ENCODE data around the gene POLDIP3.
"Not testable (repeated sequence)": the region's sequence is repeated elsewhere in the genome, so short reads cannot be mapped to it uniquely, and the experiment has no call there.

The POLDIP3 gene

GRCh38 chr22:42585096-42585495, 29.6 kb downstream of the POLDIP3 start:
- no peak for DNase-seq

GRCh38 chr22:42584364-42584940, 30.2 kb downstream of the POLDIP3 start:
- DNase-seq: no peak

- DNase-seq: no peak
Measured at GRCh38 chr22:42582987-42583386, 31.7 kb downstream of the POLDIP3 start.

GRCh38 chr22:42581762-42582716, 32.6 kb downstream of the POLDIP3 start:
- DNase-seq: peak; percentile 85

- DNase-seq: not testable (repeated sequence)
Measured at GRCh38 chr22:42581194-42581761, 33.4 kb downstream of the POLDIP3 start.

GRCh38 chr22:42580040-42580439, 34.6 kb downstream of the POLDIP3 start:
- DNase-seq: not testable (repeated sequence)

- no peak for DNase-seq
Measured at GRCh38 chr22:42577623-42578240, 37.0 kb downstream of the POLDIP3 start.

- DNase-seq: not testable (repeated sequence)
Measured at GRCh38 chr22:42577141-42577540, 37.5 kb downstream of the POLDIP3 start.

- not testable (repeated sequence) for DNase-seq
Measured at GRCh38 chr22:42575996-42576574, 38.6 kb downstream of the POLDIP3 start.

GRCh38 chr22:42574468-42574867, 40.2 kb downstream of the POLDIP3 start:
- not testable (repeated sequence) for DNase-seq

- not testable (repeated sequence) for DNase-seq
Measured at GRCh38 chr22:42574046-42574445, 40.6 kb downstream of the POLDIP3 start.

- DNase-seq: not testable (repeated sequence)
Measured at GRCh38 chr22:42571068-42571467, 43.6 kb downstream of the POLDIP3 start.

GRCh38 chr22:42570580-42570979, 44.1 kb downstream of the POLDIP3 start:
- DNase-seq: not testable (repeated sequence)

- not testable (repeated sequence) for DNase-seq
Measured at GRCh38 chr22:42567950-42568349, 46.7 kb downstream of the POLDIP3 start.

GRCh38 chr22:42565956-42566355, 48.7 kb downstream of the POLDIP3 start:
- DNase-seq: no peak

GRCh38 chr22:42564699-42565098, 50.0 kb downstream of the POLDIP3 start:
- DNase-seq: no peak

- not testable (repeated sequence) for DNase-seq
Measured at GRCh38 chr22:42563943-42564342, 50.7 kb downstream of the POLDIP3 start.

- DNase-seq: no peak
Measured at GRCh38 chr22:42562684-42563083, 52.0 kb downstream of the POLDIP3 start.

GRCh38 chr22:42562279-42562678, 52.4 kb downstream of the POLDIP3 start:
- DNase-seq: no peak

- no peak for DNase-seq
Measured at GRCh38 chr22:42561856-42562255, 52.8 kb downstream of the POLDIP3 start.

- no peak for DNase-seq
Measured at GRCh38 chr22:42560781-42561180, 53.9 kb downstream of the POLDIP3 start.

- no peak for DNase-seq
Measured at GRCh38 chr22:42560381-42560780, 54.3 kb downstream of the POLDIP3 start.
